ENCODE data around the gene CYS1. TPM values are rescaled to one million over a fixed set of nuclear protein-coding genes. Genes with fewer than 3 reads are reported as not detected.

Gene CYS1
- total and polyA plus RNA-seq, 8 donors, result 0.60 to 18.8 (median 15.8) TPM

- Histone ChIP-seq H3K4me3 (no peak overlapping the region), H3K9me3 (no peaks in the 10 kb centered on the region), H3K27ac (no peak overlapping the region), H3K4me1 (peaks cover 8 to 29% of the 10 kb centered on the region in 2 donors), H3K27me3 (no peaks in the 10 kb centered on the region), H3K36me3 (peaks cover 0 to 4% of the 10 kb centered on the region in 2 donors)
- DNase-seq, result no peak
- ATAC-seq, result no peak
- intact Hi-C loops (cut with DNase I), result no loop called here
- TF ChIP-seq CTCF (IDR thresholded peaks at IDR 0.05), result no peak
Observed at GRCh38 chr2:10059552-10060335, 20.5 kb downstream of the CYS1 start.

- H3K4me1 ChIP-seq, result peaks cover 8 to 37% of the 10 kb centered on the region in 2 donors
- intact Hi-C loops (cut with DNase I), result no loop called here
- no peak overlapping the region for H3K27ac ChIP-seq
- H3K36me3 ChIP-seq, result peaks cover 0 to 11% of the 10 kb centered on the region in 2 donors
- no peaks in the 10 kb centered on the region for H3K27me3 ChIP-seq
- no peak overlapping the region for H3K4me3 ChIP-seq
- no peak for DNase-seq
- ATAC-seq, result no peak
- no peak for TF ChIP-seq CTCF (IDR thresholded peaks at IDR 0.05)
- no peaks in the 10 kb centered on the region for H3K9me3 ChIP-seq
Observed at GRCh38 chr2:10059016-10059351, 21.2 kb downstream of the CYS1 start.

GRCh38 chr2:10058251-10059015 lies 21.8 kb downstream of the CYS1 start:
- no peaks in the 10 kb centered on the region for H3K9me3 ChIP-seq
- H3K4me1 ChIP-seq, result peaks cover 8 to 42% of the 10 kb centered on the region in 2 donors
- no peak overlapping the region for H3K4me3 ChIP-seq
- no peak overlapping the region for H3K27ac ChIP-seq
- intact Hi-C loops (cut with DNase I), result no loop called here
- H3K27me3 ChIP-seq, result no peaks in the 10 kb centered on the region
- TF ChIP-seq CTCF (IDR thresholded peaks at IDR 0.05), result no peak
- DNase-seq (peak in 1 of 4 donors; percentile 65), ATAC-seq (no peak)
- H3K36me3 ChIP-seq, result peaks cover 0 to 13% of the 10 kb centered on the region in 2 donors

- peak; percentile 68 for ATAC-seq
- H3K27ac ChIP-seq, result peak overlapping the region; percentile 30 to 48
- peaks cover 0 to 23% of the 10 kb centered on the region in 2 donors for H3K36me3 ChIP-seq
- H3K9me3 ChIP-seq, result no peaks in the 10 kb centered on the region
- peaks cover 8 to 52% of the 10 kb centered on the region in 2 donors for H3K4me1 ChIP-seq
- TF ChIP-seq CTCF (IDR thresholded peaks at IDR 0.05), result no peak
- intact Hi-C loops (cut with DNase I), result no loop called here
- DNase-seq, result peak; percentile 60 to 95 (median 85)
- peak overlapping the region in 1 of 2 donors; percentile 20 for H3K4me3 ChIP-seq
- no peaks in the 10 kb centered on the region for H3K27me3 ChIP-seq
Observed at GRCh38 chr2:10057231-10058107, 22.7 kb downstream of the CYS1 start.

Data from left lung (tissue), 10 donors.